Peyer's patch (tissue), 4 donors: ENCODE results near the gene JTB. TPM values are rescaled to one million over a fixed set of nuclear protein-coding genes. Genes with fewer than 3 reads are reported as not detected.

Source experiments
- DNase-seq, 3 donors: peaks; one replicate each; pipeline ENCODE4 v3.0.0-alpha.2; 2017 to 2019
- H3K27ac ChIP-seq, 4 donors: fragments of 200-600 bp; sonication (generic); one replicate each; pipeline ENCODE4 v1.5.1; 2016 to 2019
- H3K27me3 ChIP-seq, 2 donors: fragments of 200-600 bp; sonication (generic); one replicate each; pipeline ENCODE4 v1.5.1; 2019
- H3K36me3 ChIP-seq, 3 donors: fragments of 200-600 bp; sonication (generic); one replicate each; pipeline ENCODE4 v1.5.1; 2016 to 2019
- H3K4me1 ChIP-seq, 4 donors: fragments of 200-600 bp; sonication (generic); one replicate each; pipeline ENCODE4 v1.5.1; 2016 to 2019
- H3K4me3 ChIP-seq, 4 donors: fragments of 200-600 bp; sonication (generic); 1 replicate in 3 of 4; 2 replicates in 1 of 4; pipeline ENCODE4 v1.5.1; 2016 to 2019; ENCODE audit warnings: mild to moderate bottlenecking in 1 of 4
- H3K9me3 ChIP-seq, 4 donors: fragments of 200-600 bp; sonication (generic); one replicate each; pipeline ENCODE4 v1.5.1; 2016 to 2019; ENCODE audit warnings: mild to moderate bottlenecking in 1 of 4
- CTCF ChIP-seq, 6 experiments: fragments of 450-650 bp in 4 of 6; fragments of 200-600 bp in 2 of 6; sonication (generic) in 1 of 6; IDR thresholded peaks; one replicate each; pipeline ENCODE4 v1.5.1; 2017 to 2019; ENCODE audit warnings: antibody characterized with exemption in 6 of 6, mild to moderate bottlenecking in 3 of 6, moderate library complexity in 1 of 6
- POLR2A ChIP-seq, 2 donors: fragments of 450-650 bp; IDR thresholded peaks; one replicate each; pipeline ENCODE4 v1.5.1; 2017; ENCODE audit warnings: antibody characterized with exemption in 2 of 2, mild to moderate bottlenecking in 2 of 2, moderate library complexity in 2 of 2
- total RNA-seq, 4 donors: library from RNA; depleted of rRNA; stranded (reverse); fragments of >200 nt; gene quantifications; one replicate each; pipeline ENCODE4 v1.1.0, GENCODE V29; 2016

Gene JTB
- total RNA-seq, 4 donors from 2014 or later, result 172 to 321 (median 193) TPM

GRCh38 chr1:153967107-153967999 lies 10.1 kb downstream of the JTB start, which contains the start of gene CREB3L4:
CREB3L4 (plus strand) TSS chr1:153967902; CDS start chr1:153968526, 624 bp downstream.
- Histone ChIP-seq H3K36me3 (no peaks in the 10 kb centered on the region), H3K9me3 (no peaks in the 10 kb centered on the region), H3K4me1 (peaks cover 0 to 37% (median 8%) of the 10 kb centered on the region in 4 donors), H3K27ac (peak within 1 kb of the TSS; percentile 84 to 91 (median 87)), H3K4me3 (peak within 1 kb of the TSS; percentile 51 to 82 (median 56)), H3K27me3 (no peaks in the 10 kb centered on the region)
- DNase-seq, result peak; percentile 91 to 96 (median 92)
- TF ChIP-seq POLR2A (IDR thresholded peaks at IDR 0.05) (peak; percentile 81 to 85), CTCF (IDR thresholded peaks at IDR 0.05) (peak; percentile 25 to 38 (median 28))

DNA sequence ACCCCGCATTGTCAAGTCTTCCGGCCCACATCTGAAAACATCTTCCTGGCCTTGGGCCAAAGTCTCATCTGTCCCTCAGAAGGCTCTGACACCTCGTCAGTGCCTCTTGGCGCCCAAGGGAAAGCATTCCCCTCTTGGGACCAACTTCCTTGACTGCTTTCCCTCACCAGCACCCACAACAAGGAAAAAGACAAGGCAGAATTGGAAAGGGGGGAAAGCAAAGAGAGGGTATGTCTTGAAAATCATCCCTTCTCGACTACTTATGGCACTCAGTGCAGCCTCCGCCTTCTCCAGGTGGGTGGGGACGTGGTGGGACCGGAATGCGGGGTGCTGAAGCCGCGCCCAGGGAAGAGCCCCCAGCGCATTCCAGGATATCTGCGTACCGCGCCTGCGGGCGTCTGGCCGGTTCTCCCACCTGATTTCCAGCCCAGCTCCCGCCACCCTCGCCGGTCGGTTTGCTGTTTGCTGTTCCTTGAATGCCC lies 13.6 kb downstream of the JTB start:
- Histone ChIP-seq H3K27ac (peak overlapping the region; percentile 87 to 96 (median 92)), H3K36me3 (peaks cover 0 to 14% (median 0%) of the 10 kb centered on the region in 3 donors), H3K27me3 (no peaks in the 10 kb centered on the region), H3K9me3 (no peaks in the 10 kb centered on the region), H3K4me3 (peak overlapping the region; percentile 60 to 79 (median 72)), H3K4me1 (peaks cover 0 to 47% (median 10%) of the 10 kb centered on the region in 4 donors)
- DNase-seq, result peak in 2 of 3 donors; percentile 66 to 73
- TF ChIP-seq POLR2A (IDR thresholded peaks at IDR 0.05), result no peak
- no peak for TF ChIP-seq CTCF (IDR thresholded peaks at IDR 0.05)

- Histone ChIP-seq H3K4me1 (peaks cover 0 to 44% (median 10%) of the 10 kb centered on the region in 4 donors), H3K36me3 (peaks cover 0 to 14% (median 0%) of the 10 kb centered on the region in 3 donors), H3K27ac (peak within 1 kb of the TSS; percentile 87 to 96 (median 92)), H3K27me3 (no peaks in the 10 kb centered on the region), H3K9me3 (no peaks in the 10 kb centered on the region), H3K4me3 (peak within 1 kb of the TSS; percentile 60 to 79 (median 72))
- TF ChIP-seq POLR2A (IDR thresholded peaks at IDR 0.05), result peak; percentile 62 to 76
- TF ChIP-seq CTCF (IDR thresholded peaks at IDR 0.05), result no peak
- peak; percentile 99 to 100 (median 100) for DNase-seq
These were observed 14.2 kb downstream of the JTB start, which contains the start of gene SLC39A1 for GRCh38 chr1:153963030-153963849. SLC39A1 (minus strand) TSS chr1:153963537; CDS start chr1:153962715, 822 bp downstream.

DNA sequence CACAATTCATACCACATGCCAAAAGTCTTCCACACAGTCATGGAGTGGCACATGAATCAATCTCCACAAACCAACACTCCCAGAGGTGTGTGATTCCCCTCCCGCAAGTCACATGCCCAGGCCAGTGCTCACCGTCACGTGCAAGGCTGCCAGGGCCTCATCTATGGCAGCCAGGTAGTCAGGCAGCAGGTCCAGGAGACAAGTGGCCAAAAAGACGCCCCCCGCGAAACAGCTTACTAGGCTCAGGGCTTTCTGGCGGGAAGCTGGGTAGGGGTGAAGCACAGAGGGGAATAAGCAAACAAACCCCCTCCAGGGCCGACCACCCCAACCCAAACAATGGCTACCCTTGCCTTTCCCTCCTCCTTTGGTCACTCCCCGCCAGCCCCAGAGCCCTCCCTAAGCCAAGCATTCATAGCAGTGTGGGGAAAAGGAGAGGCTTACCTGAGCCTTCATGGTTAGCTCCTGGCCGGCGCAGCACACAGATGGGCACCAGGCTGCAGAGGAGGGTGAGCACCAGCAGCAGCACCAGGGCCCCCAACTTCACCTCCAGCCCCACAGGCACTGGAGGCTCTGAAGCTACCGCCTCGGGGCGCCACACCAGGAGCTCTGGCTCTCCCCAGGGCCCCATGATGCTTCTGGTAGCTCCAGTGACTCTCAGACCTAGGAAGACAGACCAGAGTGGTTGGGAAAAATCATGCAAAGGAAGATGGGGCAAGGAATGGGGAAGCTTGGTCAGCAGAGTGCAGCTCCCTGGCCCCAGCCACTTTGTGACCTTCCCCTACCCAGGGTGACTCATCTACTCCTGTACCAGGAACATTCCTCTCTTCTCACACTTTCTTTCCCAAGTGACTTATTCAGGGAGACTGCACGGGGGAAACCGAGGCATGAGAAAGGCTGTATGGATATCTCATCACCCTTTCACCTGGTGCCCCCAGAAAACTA lies 15.1 kb downstream of the JTB start:
- peaks cover 0 to 41% (median 10%) of the 10 kb centered on the region in 4 donors for H3K4me1 ChIP-seq
- H3K27ac ChIP-seq, result peak overlapping the region; percentile 87 to 96 (median 92)
- peak in 2 of 3 donors; percentile 33 to 66 for DNase-seq
- H3K27me3 ChIP-seq, result no peaks in the 10 kb centered on the region
- TF ChIP-seq CTCF (IDR thresholded peaks at IDR 0.05) (no peak), POLR2A (IDR thresholded peaks at IDR 0.05) (no peak)
- peak overlapping the region; percentile 60 to 79 (median 72) for H3K4me3 ChIP-seq
- no peaks in the 10 kb centered on the region for H3K9me3 ChIP-seq
- H3K36me3 ChIP-seq, result peaks cover 0 to 14% (median 0%) of the 10 kb centered on the region in 3 donors
